Gastroesophageal sphincter (tissue), 4 donors: ENCODE measurements around the gene FARS2. TPM values are rescaled to one million over a fixed set of nuclear protein-coding genes. Genes with fewer than 3 reads are reported as not detected.

Experiments used
- ATAC-seq: fragments of 150-250 bp; one replicate; pipeline ENCODE4 v1.9.1; 2016; ENCODE audit warnings: mild to moderate bottlenecking, moderate library complexity
- H3K27ac ChIP-seq, 4 donors: fragments of 200-600 bp; sonication (generic) in 3 of 4; 1 replicate in 3 of 4; 2 replicates in 1 of 4; pipeline ENCODE4 v1.5.1; 2016 to 2019
- H3K27me3 ChIP-seq: fragments of 200-600 bp; sonication (generic); one replicate; pipeline ENCODE4 v1.5.1; 2019
- H3K36me3 ChIP-seq, 2 donors: fragments of 200-600 bp; sonication (generic); one replicate each; pipeline ENCODE4 v1.5.1; 2019; ENCODE audit warnings: control low read depth in 1 of 2
- H3K4me1 ChIP-seq, 3 donors: fragments of 200-600 bp; sonication (generic); 1 replicate in 2 of 3; 2 replicates in 1 of 3; pipeline ENCODE4 v1.5.1; 2016 to 2019; ENCODE audit warnings: control low read depth in 2 of 3
- H3K4me3 ChIP-seq, 2 donors: fragments of 200-600 bp; sonication (generic); one replicate each; pipeline ENCODE4 v1.5.1; 2019; ENCODE audit warnings: mild to moderate bottlenecking in 1 of 2, moderate library complexity in 1 of 2
- H3K9me3 ChIP-seq, 3 donors: fragments of 200-600 bp; sonication (generic); one replicate each; pipeline ENCODE4 v1.5.1; 2017 to 2019; ENCODE audit warnings: control low read depth in 2 of 3
- CTCF ChIP-seq, 4 experiments: fragments of 200-600 bp in 2 of 4; fragments of 450-650 bp in 2 of 4; sonication (generic) in 1 of 4; IDR thresholded peaks; one replicate each; pipeline ENCODE4 v1.5.1; 2017 to 2019; ENCODE audit warnings: antibody characterized with exemption in 4 of 4, mild to moderate bottlenecking in 2 of 4, moderate library complexity in 2 of 4
- EP300 ChIP-seq: sonication (generic); formaldehyde crosslinking; IDR thresholded peaks from one replicate; pipeline ENCODE4 v1.6.1; 2017; ENCODE audit warnings: antibody characterized with exemption, mild to moderate bottlenecking
- POLR2A ChIP-seq, 2 donors: fragments of 450-650 bp; IDR thresholded peaks; one replicate each; pipeline ENCODE4 v1.6.1; 2017; ENCODE audit warnings: antibody characterized with exemption in 2 of 2, mild to moderate bottlenecking in 2 of 2, moderate library complexity in 1 of 2
- POLR2AphosphoS5 ChIP-seq: sonication (generic); formaldehyde crosslinking; IDR thresholded peaks from one replicate; pipeline ENCODE4 v1.6.1; 2017; ENCODE audit warnings: antibody characterized with exemption
- WGBS, 2 donors: methylation state at CpG; one replicate each; pipeline ENCODE4 v1.1.5; 2018; ENCODE audit warnings: low coverage in 1 of 2; 5-methylcytosine and 5-hydroxymethylcytosine counted together
- total RNA-seq, 4 donors: library from RNA; depleted of rRNA; stranded (reverse); fragments of >200 nt; gene quantifications; one replicate each; pipeline ENCODE4 v1.1.0, GENCODE V29; 2016

FARS2 gene
- total RNA-seq, 4 donors from 2014 or later = 9.8 to 16.3 (median 14.4) TPM

- Histone ChIP-seq H3K27me3 (no peaks in the 10 kb centered on the region), H3K4me3 (no peak overlapping the region), H3K4me1 (no peaks in the 10 kb centered on the region), H3K27ac (no peak overlapping the region), H3K9me3 (peaks cover 0 to 3% (median 0%) of the 10 kb centered on the region in 3 donors), H3K36me3 (no peaks in the 10 kb centered on the region)
- TF ChIP-seq POLR2AphosphoS5 = no peak
- no peak for TF ChIP-seq CTCF (IDR thresholded peaks at IDR 0.05)
- no peak for TF ChIP-seq POLR2A (IDR thresholded peaks at IDR 0.05)
- no peak for TF ChIP-seq EP300
- no peak for ATAC-seq
- 93 to 96% methylated on average over 6 of the region's 6 CpGs for WGBS, 2 donors
These were observed 90.4 kb downstream of the FARS2 start for GRCh38 chr6:5351552-5352210.

- 58 to 78% methylated on average over 1 of the region's 1 CpG for WGBS, 2 donors
- Histone ChIP-seq H3K4me1 (no peaks in the 10 kb centered on the region), H3K9me3 (no peaks in the 10 kb centered on the region), H3K27ac (no peak overlapping the region), H3K27me3 (no peaks in the 10 kb centered on the region), H3K4me3 (no peak overlapping the region), H3K36me3 (no peaks in the 10 kb centered on the region)
- TF ChIP-seq POLR2A (IDR thresholded peaks at IDR 0.05) = no peak
- no peak for TF ChIP-seq POLR2AphosphoS5
- TF ChIP-seq EP300 = no peak
- no peak for TF ChIP-seq CTCF (IDR thresholded peaks at IDR 0.05)
- no peak for ATAC-seq
These were observed 92.7 kb downstream of the FARS2 start for GRCh38 chr6:5353971-5354370.

- H3K4me3 ChIP-seq = no peak overlapping the region
- H3K4me1 ChIP-seq = peaks cover 0 to 3% (median 0%) of the 10 kb centered on the region in 3 donors
- WGBS, 2 donors = 82% methylated on average over 1 of the region's 1 CpG; no CpG with 5 or more reads in 1 of the 2 donors
- H3K27me3 ChIP-seq = no peaks in the 10 kb centered on the region
- no peak for TF ChIP-seq CTCF (IDR thresholded peaks at IDR 0.05)
- TF ChIP-seq EP300 = no peak
- no peak for TF ChIP-seq POLR2AphosphoS5
- no peak for TF ChIP-seq POLR2A (IDR thresholded peaks at IDR 0.05)
- H3K9me3 ChIP-seq = no peaks in the 10 kb centered on the region
- H3K36me3 ChIP-seq = no peaks in the 10 kb centered on the region
- ATAC-seq = no peak
- no peak overlapping the region for H3K27ac ChIP-seq
These were observed 96.2 kb downstream of the FARS2 start for GRCh38 chr6:5357486-5357885.

GRCh38 chr6:5359417-5359816 lies 98.1 kb downstream of the FARS2 start:
- no peak overlapping the region for H3K4me3 ChIP-seq

More at GRCh38 chr6:5359417-5359816, 98.1 kb downstream of the FARS2 start:
- no peak for ATAC-seq
- Histone ChIP-seq H3K9me3 (no peaks in the 10 kb centered on the region), H3K4me1 (peaks cover 0 to 3% (median 0%) of the 10 kb centered on the region in 3 donors), H3K36me3 (no peaks in the 10 kb centered on the region), H3K27ac (no peak overlapping the region), H3K27me3 (no peaks in the 10 kb centered on the region)
- 39 to 74% methylated on average over 2 of the region's 2 CpGs for WGBS, 2 donors
- TF ChIP-seq EP300 = no peak
- no peak for TF ChIP-seq POLR2AphosphoS5
- TF ChIP-seq CTCF (IDR thresholded peaks at IDR 0.05) = no peak
- TF ChIP-seq POLR2A (IDR thresholded peaks at IDR 0.05) = no peak
